DMS53 (cell line): ENCODE data around the gene MRPL58.
A peak's percentile ranks its signal among the peaks of the same experiment; 100 is the strongest.

Experiments used
- DNase-seq: peaks from one replicate; lab custom pipeline; 2025; lab: John Stamatoyannopoulos, UW

Gene MRPL58

DNA sequence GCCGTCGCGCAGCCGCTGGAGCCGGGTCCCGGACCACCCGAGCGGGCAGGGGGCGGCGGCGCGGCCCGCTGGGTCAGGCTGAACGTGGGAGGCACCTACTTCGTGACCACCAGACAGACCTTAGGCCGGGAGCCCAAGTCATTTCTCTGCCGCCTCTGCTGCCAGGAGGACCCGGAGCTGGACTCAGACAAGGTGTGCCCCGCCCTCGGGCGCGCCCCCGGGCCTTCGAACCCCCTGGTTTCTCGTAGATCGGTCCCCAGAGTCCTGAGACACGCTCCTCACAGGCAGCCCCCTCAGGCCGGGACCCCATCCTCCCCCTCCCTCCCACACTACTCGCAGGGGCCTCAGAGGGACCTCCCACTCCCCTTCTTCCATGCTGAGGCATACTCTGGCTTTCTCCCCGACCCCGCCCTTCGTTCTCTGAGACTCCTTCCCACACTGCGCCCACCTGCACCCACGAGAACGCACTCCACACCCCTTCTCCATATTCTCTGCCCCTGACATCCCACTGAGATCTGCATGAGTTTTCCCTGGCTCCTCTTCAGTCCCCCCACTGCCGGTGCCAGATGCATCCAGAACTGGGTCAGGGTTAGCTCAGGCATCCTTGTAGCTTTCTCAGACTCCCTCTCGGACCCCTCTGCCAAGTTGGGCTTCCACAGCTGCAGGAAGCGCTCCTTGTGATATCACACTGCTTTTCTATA is 35.1 kb downstream of the MRPL58 start:
- peak; percentile 53 for DNase-seq

DNA sequence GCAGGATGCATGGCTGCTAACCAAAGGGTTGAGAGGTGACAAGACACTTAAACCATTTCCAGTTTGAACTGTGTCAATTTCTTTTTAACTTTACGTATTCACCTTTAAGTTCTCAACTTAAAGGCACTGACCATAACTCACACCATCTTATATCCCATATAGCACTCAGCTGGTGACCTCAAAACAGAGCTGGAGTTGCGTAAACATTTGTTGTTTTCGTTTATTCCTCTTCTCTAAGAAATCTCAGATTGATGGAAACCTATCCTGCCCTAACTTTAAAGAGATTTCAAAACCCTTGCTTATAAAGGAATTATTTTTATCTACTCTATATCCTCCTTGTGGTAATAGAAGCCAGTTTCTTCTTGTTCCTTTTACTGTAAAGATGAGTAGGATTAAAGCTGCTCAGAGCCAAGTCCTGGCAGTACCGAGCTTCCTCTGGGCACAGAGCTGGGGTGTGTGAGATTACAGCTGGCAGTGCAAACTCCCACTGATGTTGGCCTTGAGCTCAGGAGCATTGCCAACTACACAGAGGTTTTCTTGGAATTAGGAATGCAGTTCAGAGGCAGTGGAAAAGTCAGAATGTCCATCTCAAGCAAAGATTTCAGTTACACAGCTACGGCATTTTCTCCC is 35.9 kb downstream of the MRPL58 start:
- no peak for DNase-seq

DNA sequence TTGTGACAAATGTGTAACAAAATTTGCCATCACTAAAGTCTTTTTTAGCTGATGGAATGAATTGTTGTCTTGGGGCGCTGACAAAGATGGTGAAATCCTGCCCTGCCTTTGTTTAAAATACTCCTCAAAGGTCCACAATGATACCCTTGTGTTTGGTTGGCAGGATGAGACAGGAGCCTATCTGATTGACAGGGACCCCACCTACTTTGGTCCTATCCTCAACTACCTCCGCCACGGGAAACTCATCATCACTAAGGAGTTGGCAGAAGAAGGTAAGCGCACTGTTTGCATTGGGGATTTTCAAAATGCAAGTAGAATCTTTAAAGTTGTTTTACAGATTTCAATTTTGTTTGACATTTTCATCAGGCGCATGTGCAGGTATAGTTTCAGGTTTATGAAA is 36.6 kb downstream of the MRPL58 start:
- no peak for DNase-seq

DNA sequence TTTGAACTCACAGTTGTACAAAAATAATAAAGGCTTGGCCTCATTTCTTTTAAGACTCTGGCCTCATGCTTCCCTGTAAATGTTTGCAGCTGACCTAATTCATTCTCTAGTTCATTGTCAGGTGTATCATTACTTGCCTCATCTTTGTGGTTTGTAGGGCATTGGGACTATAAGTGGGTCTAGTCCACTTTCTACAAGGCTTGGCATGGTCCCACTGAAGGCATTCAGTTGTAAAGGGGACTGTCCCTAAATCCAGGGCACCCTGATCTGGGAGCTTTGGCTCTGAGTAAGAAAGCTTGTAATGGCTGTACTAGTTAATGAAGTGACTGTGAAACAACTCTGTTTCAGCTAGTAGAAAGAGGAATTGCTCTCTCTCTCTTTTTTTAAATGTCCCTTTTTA is 37.2 kb downstream of the MRPL58 start:
- no peak for DNase-seq

DNA sequence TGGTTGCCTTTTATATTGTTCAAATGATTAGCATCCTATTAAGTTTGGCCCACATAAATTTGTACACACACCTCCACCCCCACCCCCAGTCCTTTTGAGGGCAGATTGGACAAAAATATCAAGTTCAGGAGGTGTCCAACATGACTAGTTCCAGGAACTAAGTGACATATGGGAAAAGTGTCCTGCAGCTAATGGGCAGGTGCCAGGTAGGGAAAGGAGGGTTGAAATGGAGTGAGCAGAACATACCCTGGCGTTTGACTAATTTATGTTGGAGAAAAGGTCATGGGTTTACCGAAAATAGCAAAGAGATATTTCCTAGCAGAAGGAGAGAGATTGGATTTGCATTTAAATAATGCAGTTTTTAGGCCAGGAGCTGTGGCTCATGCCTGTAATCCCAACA is 39.5 kb downstream of the MRPL58 start:
- no peak for DNase-seq

DNA sequence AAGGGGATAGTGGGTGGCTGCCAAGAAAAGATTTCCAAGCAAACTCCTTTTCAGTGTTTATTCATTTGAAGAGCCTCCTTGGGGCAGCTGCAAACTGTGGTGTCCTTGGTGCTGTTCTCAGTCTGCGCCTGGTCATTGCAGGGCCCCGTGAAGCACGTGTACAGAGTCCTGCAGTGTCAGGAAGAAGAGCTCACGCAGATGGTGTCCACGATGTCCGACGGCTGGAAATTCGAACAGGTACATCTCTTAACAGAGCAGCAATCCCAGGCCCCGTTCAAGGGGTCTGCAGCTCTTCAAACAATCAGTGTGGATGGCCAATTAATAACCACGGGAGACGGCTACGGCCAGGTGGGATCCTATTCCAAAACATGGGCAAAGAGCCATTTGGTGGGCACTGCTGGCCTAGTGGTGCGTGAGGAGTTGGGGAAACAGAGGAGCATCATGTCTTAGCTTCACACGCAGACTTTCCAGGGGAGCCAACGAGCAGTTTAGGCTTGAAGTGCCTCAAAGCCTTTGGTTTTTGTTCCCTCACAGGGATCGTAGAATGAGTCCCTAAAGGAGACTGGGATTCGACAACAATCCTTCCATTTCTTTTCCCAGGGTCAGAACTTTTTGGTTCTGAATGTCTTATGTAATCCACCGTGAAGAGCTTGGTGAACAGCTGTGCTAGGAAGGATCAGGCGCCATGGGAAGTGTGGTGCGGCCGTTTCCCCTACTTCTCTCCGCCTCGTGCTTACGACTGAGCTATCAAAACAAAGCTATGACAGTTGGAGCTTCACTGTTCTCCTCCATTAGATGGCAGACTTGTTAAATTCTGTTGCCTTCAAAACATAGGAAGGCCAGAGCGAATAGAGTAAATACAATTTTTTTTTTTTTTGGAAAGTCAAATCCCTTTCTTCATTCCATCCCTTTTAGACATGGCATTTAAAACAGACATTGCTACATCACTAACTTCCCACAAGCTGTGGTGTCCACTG is 47.2 kb downstream of the MRPL58 start:
- peak; percentile 71 for DNase-seq

DNA sequence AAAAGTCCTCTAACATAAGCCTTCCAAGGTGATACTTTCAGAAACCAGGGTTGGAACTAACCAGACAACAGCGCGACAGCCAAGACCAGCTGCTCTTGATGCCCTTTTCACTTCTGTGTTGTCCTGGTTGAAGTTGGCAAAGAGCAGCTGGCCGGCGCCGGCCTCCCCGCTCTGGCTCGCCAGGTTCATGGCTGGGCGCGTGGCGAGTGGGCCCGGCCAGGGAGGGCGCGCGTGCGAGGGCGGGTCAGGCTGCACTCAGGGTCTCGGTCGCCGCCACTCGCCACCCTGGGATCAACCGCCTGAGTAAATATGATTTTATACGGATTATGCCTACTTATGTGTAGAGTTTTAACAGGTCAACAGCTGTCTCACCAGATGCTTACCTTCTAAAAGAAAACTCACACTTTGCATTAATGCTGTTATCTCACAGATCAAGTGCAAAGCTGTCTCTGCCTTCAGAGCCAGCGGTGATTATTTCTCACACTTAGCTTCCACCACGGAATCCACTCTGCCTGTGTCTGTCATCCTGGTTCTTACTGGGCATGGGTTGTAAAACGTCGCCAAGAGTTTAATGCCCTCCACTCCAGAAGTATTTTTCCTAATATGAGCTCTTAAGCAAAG is 48.1 kb downstream of the MRPL58 start:
- DNase-seq = no peak

DNA sequence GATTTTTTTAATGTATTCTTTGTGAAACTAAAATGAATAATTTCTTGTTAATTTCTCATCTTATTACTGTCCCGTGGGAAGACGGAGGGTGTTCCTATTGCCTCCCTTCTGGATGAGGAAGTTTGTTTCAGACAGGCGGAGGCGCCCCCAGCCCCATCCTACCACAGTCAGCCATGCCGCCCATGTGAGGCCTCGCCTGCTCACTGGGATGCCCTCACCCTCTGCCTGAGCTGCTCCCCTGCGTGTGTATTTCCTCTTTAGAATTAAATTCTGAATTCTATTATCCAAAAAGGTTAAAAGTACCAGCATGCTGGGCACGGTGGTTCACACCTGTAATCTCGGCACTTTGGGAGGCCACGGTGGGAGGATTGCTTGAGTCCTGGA is 48.6 kb downstream of the MRPL58 start:
- no peak for DNase-seq

DNA sequence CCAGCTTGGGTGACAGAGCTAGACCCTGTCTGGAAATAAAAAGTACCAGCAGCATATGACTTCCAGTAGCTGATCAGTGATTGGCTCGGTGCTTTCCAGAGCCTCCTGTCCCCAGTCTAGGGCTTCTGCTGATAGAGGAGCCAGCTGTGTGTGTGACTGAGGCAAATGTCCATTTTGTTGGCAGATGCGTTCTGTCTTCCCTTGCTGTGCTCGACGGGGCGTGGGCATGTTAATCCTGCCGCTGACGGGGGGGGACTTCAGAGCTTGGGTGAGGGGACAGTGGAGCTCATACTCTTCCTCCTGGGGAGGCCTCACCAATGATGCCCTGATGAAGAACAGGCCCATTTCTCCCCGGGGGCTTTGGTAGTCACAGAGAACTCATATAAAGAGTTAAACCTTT is 49.1 kb downstream of the MRPL58 start:
- no peak for DNase-seq

DNA sequence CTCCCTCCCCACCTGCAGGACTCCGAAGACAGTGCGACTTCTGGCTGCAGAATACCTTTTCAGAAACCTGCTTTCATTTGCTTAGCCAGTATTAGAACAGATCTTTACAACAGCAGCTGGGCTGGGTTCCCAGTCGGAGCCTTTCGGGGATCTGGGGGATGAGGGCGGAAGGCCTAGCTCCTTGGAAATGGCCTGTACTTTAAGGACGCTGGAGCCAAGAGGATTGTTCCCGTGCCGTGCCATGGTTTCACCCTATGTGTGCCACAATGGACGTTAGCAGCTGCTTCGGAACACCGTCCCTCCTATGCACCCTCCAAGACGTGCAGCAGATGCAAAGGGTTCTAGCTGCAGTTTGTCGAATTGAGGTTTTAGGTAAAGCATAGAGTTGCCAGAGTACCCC is 50.7 kb downstream of the MRPL58 start:
- DNase-seq = no peak

DNA sequence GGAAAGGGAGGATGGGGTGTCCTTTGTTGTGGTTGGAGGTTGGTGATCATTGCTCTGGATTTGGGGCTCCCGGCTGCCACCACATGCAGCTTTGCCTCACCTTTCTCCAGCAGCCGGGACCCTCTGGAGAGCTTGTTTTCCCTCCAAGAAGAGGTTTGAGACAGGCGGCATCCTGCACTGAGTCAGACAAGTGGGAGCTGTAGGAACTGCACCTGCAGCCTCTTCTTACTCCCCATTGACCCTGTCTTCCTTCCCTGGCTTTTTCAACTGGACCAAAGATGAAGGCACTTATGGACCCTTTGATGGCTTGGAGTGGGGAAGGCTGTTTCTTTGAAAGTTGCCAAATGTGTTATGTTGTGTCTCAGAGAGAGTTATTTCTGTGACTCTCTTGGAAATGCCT is 51.2 kb downstream of the MRPL58 start:
- no peak for DNase-seq

DNA sequence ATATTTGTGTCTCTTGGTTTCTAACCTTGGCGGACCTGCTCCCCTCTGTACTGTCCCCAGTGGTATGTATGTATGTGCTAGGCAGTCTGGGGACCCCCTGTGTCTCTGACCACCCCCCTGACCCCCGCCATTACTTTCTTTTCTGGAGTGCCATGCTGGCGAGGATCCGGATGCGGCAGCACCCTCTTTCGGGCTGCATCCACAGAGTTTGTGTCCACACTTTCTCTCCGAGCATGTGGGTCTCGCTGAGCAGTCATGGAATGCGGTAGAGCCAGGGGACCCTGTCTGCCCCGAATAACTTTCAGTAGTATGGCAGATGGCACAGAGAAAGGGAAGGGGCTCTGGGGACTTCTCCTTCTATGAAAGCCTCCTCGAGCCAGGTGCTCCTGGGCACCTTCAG is 51.6 kb downstream of the MRPL58 start:
- DNase-seq = no peak

DNA sequence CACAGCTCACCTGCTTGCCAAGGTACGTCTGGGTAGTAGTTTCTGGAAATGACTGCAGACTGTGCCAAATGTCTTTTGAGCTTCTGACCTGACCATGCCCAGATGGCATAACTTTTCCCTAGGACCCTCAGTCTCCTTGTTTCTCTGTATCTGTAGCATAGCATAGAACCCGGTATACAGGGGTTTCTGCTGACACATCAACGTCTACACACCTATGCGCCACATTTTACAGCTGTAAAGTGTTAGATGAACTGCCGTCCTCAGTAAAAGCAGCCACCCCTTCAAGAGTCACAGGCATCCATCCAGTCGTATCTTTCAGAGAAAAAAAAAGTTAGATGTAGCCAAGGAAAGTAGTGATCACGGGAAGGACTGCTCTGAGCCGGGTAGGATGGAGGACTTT is 52.0 kb downstream of the MRPL58 start:
- DNase-seq = no peak

DNA sequence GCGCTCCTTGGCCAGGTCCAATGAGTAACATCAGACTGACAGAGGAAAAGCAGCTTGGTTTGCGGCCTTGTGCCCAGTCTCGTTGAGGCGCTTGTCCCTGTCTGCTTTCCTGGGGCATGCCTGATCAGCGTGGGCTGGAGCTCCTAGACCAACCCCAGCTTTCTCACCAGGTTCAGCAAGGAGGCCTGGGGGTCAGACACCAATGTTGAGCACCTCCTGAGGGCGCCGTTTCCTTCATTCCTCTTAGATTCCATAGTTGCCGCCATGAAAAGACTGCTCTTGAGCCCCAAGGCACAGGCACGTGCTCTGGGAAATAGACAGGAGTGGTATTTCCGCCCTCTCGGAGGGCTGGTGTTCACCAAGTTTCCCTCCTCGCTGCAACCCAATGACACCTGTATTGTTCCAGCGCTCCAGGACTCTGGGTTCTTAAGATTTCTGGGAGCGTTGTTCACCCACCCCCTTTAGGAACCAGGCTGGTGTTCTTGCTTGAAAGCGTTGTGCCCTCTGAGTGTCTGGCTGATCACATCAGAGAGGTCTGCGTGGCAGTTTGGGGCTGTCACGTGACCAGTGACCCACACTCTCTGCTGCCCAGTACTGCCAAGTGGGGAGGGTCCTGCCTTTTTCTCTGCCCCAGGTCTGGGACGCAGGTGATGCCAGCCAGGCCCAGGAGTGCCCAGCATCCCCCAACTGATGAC is 52.5 kb downstream of the MRPL58 start:
- no peak for DNase-seq

DNA sequence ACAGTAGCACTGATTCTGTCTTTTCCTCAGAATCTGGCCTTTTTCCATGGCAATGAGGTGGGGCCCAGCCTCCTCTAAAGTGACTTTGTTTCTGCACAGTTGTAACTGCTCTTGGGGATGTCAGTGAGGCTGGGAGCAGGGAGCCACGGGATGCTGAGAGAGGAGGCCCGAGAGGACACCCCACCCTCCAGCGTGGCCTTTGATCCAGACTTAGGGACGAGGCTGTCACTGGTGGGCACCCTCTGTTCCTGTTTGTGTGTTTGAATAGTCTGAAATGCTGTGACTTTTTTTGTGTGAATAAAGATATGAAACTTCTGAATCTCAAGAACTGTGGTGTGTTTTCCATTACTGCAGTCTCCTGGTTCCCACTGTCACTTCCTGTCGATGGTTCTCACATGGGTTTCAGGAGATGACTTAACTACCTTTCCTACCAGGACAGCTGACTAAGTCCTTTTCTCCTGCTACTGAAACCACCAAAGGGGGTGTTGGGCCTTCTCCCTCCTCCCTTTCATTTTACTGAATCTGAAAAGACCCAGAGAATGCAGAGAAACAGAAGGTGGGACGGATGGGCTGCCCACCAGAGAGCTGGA is 53.2 kb downstream of the MRPL58 start:
- DNase-seq = no peak

DNA sequence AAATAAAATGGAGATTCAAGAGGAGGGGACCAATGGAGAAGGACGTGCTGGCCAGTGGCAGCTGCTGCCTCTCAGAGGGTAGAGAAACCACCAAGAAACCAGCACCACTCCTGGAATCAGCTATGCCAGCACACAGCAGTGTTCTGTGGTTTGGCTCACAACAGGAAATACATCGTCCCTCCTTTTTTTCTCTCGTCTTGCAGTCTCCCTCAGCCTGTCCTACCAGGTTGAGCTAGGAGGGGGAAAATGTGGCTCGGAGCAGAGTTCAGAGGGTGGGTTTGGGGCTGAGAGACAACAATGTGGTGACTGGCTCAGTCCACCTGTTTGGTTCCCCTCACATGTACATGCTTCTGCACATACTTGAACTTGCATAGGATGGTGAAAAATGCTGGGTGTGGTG is 55.4 kb downstream of the MRPL58 start:
- peak; percentile 21 for DNase-seq

DNA sequence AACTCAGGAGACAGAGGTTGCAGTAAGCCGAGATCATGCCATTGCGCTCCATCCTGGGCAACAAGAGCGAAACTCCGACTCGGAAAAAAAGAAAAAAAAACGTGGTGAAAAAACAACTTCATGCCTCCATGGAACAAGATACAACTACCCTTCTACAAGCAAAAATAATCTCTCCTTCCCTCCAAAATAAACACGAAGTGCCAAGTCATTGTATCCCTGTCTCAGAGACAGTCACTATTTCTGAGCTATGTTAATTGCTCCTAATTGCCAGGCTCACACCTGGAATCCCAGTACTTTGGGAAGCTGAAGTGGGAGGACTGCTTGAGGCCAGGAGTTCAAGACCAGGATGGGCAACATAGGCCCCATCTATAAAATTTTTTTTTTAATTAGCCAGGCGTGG is 56.3 kb downstream of the MRPL58 start:
- DNase-seq = no peak

DNA sequence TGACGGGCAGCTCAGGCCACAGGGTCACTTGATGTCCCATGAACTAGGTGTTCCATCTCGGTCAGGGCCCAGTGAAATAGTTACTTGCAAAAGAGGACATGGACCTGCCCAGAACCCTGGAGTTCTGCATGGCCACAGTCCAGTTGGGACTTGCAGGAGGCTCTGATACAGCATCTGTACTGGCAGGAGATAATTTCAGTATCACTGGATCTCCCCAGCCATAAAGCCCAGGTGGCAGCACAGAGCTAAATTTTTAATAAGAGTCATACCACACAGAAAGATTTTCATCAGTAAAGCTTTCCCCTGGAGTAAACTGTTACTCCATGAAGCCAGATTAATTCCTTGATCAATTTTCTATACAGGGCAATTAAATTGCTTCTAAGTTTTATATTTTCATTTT is 57.3 kb downstream of the MRPL58 start:
- peak; percentile 37 for DNase-seq
